ENCODE data around the gene MED7.
A peak's percentile ranks its signal among the peaks of the same experiment; 100 is the strongest.

Gene MED7

DNA sequence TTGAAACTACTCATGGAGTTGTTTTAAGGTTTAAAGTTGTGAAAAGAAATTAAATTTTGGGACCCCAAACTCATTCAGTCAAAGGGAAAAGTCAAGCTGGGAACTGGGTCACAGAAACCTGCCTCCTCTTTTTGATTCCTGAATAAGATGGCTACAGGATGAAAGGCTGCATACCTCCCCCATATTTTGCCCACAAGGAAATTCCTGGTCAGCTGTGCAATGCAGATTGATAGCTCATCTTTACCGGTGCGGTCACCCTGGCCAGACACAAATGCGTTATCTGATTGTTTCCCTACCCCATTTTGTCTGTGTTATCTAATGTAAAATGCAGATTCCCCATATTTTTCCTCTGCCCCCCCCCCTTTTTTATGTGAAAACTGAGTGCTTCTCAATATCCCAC, 35.2 kb downstream of the MED7 start:
- DNase-seq = no peak

DNA sequence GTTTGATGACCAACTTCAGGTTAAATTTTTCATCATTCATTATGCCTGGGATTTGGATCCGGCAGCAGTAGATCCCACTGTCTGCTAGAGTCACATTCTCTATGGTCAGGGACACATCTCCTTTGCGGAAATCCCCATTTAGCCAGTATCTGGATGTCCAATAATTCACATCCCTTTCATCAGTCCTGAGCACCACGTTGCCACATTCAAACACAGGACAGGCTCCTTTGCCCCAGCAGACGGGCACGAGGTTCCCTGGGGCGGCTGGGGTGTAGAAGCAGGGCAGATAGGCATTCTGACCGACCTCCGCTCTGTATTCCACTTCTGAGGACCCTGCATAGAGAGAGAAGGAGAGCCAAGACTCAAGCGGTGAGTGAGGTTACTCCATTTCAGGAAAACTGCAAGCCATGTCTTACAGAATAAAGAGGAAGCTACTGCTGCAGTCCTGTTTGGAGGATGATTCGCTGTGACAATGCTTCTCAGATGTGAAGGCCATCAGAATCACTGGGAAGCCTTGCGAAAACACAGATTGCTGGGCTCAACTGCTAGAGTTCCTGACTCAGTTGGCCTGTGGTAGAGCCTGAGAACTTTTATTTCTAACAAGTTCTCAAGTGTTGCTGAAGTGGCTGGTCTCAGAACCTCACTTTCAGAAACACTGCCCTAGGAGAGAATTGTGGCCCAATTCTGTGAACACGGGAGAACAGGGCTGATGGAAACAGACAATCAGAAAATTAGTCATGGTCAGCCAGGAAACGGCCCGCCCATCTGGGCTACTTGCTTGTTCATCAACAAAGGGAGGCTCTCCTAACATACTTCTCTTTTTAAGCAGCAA, 35.8 kb downstream of the MED7 start:
- DNase-seq = peak in 1 of 58 donors; percentile 1

DNA sequence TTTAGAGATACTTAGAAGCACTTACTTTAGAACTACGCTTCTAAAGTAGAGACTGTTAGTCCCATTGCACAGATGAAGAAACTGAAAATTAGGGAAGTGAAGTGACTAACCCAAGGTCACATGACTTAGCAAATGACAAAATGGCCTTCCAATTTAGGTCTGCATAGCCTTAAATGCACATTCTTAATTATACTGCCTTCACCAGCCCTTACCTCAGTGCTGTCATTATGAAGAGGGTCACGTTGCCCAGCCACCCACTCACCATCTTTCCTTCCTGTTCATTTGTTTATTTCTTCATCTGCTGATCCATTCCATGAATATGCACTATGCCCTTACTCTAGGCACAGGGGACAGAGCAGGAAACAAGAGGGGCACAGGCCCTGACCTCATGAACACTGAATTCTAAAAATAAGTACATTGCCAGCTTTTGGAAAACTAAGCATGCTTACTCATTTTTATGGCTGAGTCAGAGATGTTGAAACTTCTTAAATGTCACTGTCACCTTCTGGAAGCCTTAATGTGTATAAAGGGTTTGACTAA, 42.5 kb downstream of the MED7 start:
- DNase-seq = no peak

DNA sequence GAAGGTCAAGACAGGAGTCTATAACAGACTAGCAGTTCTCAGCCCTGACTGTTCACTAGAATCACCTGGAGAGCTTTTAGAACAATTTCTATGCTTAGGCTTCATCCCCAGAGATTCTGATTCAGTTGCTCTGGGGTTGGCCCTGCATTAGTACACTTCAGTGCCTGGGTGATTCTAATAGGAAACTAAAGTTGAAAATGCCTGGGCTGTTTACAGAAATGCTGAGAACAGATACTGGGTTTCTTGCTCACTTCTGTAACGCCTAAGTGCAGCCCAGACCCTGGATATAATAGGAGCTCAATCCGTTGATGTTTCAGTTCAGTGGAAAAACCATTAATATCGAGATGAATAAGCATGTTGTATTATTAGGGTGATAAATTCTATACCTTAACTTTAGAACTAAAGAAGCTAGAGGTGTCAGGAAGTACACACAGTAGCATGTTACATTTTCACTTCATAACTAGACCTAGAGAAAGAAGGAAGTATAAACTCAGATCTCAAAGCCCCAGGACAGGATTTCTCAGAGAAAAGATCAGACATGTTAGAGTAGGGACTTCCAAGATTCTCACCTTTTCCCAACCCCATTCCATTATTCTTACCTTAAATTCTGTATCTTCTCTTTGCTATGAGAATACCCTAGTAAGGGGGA, 54.2 kb downstream of the MED7 start:
- no peak for DNase-seq
